HG03280 (cell line): ENCODE measurements around the gene PHKB.

Source experiments
- ATAC-seq: cut with Tn5 transposase; IDR thresholded peaks from one replicate; pipeline ENCODE4 v1.9.1; 2021; ENCODE audit warnings: mild to moderate bottlenecking, moderate library complexity; ENCODE audit not compliant: unreplicated experiment

PHKB gene

DNA sequence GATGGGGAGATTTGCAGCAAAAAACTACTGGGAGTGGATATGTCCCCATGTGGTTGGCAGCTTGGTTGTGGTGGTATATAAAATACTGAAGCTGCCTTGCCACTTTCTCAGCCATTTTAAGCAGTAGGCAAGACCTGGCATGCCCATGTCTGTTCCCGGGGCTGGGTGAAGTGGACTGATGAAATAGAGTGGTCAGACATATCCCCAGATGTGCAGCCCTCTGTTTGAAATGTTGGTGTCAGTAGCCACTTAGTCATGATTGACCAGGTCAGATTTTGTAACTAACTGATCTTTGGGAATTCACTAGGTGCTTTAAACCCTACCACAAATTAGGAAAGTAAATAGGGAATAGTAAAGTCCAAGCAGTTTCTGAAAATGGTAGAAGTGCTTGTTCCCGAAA lies 151.6 kb downstream of the PHKB start:
- no peak for ATAC-seq

DNA sequence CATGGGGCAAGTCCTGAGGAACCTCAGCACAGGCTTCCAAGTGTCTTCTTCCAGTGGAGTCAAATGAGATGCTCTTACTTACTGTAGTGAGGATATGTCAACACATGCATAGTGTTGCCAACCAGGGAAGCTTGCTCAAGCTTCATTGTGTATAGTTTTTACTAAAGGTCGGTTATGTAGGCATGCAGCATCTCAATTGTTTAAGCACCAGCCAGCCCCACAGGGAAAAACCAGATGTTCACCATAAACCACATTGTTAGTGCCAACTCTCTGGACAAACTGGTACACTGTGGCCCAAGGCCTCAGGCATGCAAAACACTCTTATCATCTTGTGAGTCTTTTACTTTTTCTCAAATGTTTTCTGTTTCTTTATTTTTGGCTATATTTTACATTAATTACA lies 152.1 kb downstream of the PHKB start:
- ATAC-seq = no peak

DNA sequence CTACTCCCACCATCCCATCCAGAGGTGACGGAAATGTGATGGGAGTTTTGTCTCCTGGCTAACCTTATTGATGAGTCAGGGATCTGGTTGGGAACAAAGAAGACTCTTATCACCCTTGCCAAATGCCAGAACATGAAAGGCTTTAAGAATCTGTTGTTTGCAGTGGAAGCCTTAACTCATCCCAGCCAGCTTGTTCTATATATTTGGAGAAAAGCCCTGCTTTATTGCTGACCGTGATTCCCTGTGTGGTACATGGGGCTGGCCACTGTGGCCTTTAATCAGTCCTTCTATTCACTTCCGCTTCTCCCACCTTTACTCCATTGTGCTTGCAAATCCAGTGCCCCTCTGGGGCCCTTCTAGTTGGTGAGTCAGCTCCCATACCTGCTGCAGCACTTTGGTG lies 156.6 kb downstream of the PHKB start:
- ATAC-seq = no peak

DNA sequence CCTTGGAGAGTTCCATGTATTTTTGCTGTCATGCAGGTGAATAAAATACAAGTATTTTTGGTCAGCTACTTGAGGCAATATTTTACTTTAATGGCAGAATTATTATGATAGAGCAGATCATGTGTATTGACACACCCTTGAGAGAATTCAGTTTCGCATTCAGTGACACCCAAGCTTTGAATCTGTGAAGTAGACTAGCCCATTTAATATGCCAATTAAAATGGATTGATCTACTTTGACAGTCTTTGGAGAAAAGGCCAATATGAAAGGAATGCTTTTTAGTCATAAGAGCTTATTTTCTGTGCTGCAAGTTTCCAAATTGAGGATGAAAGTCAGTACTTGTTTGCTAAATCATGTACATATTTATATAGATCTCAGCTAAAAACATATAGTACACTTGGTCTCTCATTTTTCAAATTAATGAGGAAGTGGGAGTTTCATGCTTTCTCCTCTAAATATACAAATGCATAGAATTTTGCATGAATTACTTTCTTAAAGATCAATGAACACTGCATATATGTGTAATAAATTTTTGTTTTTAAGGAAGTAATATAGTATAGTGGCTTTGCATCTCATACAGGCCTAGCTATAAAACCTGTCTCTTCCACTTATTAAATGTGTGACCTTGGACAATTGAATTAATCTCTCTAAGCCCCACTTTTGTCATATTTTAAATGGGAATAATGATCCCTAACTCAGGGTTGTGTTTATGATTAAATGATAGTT lies 161.5 kb downstream of the PHKB start:
- no peak for ATAC-seq

DNA sequence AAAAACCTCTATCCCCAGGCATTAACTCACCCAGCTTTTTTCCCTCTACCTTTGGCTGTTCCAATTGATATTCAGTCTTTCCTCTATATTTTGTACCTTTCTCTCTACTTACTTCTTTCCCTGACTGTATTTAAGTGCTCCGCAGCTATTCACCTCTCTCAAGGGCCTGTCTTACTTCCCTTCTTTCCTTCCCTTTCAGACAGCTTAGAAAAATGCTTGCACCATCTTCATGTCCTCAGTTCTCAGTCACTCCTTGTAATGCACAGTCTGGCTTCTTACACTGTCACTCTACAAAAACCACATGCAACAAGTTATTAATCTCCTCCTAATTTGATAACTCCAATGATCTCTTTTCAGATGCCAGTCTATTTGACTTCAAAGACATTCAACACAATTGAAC lies 163.4 kb downstream of the PHKB start:
- no peak for ATAC-seq

DNA sequence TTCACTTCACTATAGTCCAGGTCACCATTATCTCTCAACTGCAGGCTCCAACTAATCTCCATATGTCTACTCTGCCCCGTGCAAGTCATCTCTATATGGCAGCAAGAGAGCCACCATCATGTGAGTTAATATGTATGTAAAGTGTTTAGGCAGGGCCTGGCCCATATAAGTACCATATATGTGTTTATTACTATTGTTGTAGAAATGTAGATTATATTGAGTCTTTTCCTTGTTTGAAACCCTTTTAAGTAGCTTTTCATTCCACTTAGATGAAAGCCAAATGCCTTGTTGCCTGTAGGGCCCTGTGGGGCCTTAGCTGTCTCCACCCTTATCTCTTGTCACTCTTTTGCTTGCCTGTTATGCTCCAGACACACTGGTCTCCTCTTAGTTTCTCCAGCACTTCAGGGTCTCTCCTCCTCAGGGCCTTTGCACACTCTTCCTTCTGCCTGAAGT lies 164.0 kb downstream of the PHKB start:
- ATAC-seq = no peak

DNA sequence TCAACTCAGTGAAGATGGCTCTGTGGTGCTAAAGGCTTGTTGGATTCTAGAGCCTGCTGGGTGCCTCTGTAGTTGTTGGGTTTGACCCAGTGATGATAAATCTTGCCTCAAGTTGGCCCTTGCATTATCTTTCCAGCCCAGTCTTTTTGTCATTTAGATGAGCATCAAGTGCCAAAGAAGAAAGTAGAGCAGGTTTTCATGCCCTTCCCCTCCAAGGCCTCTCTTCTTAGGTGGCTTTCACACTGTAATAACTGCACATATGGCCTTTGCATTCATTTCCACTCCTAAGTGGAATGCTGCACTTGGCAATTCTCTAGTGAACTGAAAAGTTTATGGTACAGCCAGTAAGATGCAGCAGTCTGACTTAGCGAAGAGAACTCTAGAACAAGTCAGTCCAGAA lies 165.1 kb downstream of the PHKB start:
- ATAC-seq = no peak

DNA sequence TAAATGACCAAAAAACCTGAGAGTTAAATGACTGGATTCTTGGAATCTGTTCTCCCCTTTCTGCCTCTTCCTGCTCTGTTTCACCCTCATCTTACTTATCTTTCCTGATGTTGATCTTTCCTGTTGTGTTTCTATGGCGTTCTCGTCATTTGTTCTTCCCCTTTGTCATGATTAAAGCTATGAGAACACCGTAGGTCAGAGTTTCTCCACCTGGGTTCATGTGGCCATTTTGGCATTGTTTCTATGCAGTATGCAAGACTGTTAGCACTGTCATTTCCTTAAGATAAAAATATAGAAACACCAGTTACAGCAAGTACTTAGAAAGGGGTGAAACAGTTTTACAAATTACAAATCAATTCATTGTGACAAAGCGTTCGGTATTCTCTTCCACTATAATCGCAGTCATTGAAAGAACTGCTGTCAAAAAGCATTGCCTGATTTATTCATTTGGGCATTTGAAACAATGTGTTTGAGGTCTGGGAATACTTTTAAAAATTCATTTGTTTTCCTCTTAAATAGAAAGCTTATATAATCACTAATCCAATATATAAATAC lies 166.0 kb downstream of the PHKB start:
- no peak for ATAC-seq

DNA sequence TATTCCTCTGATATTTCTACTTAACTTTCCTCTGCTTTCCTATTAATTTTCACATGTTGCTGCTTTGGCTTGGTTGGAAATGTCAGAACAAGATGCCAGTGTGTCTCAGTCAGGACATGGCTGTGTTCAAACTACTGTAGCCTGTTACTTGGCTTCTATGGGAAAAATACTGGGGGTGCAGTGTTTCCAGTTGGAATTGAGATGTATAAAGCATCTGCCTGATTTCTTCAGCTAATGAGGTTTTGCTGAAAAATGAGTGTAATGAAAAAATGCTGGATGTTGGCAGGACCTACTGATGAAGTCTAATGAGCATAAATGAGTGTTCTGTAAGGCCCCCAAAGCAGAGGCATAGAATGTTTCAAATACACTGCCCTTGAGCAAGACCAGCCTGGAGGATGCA lies 166.6 kb downstream of the PHKB start:
- no peak for ATAC-seq

DNA sequence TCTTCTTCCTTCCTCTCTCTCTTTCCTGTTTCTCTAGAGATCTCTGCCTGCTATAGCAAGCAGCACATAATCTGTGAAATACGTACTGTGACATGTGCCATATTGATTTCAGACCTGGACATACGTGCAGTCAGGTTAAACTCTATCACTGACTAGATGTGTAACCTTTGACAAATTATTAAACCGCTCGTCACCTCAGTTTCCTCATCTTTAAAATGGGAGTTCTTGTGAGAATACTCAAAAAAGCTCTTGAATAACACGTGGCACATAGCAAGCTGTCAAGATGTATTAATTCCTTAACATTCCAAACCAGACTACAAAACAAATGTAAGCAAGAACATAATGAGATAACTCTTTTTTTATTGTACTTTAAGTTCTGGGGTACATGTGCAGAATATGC lies 170.0 kb downstream of the PHKB start:
- ATAC-seq = no peak

DNA sequence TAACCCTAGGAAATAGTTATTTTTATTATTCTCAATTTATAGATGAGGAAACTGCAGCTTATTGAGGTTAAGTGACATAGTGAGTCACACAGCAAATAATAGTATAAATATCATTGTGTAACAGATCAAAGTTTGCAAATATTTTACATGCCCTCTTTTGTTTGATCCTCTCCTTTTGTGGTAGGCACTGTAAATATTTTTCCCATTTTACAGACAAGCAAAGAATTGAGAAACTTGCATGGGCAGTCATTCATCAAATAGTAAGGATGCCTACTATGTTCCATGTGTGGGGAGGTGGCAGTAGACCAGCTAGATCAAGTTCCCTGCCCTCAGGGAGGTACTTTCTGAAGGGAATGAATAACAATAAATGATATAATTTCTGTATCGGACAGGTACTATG lies 173.0 kb downstream of the PHKB start:
- ATAC-seq = no peak

DNA sequence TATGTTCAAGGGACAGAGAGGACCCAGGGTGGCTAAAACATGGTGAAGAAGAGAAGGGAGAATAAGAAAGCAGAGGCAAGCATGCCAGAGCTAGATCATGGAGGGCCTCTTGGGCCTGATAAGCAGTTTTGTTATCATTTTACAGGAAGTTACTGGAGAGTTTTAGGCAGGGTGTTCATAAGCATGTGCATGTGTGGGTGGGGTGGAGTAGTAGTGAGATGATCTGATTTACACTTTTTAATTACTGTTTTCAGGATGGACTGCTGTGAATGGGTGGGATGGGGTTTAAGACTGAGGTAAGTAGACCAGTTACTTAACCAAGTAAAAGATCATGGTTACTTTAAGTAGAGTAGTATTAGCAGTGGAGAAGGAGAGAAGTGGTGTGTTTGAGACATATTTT lies 173.6 kb downstream of the PHKB start:
- ATAC-seq = no peak

DNA sequence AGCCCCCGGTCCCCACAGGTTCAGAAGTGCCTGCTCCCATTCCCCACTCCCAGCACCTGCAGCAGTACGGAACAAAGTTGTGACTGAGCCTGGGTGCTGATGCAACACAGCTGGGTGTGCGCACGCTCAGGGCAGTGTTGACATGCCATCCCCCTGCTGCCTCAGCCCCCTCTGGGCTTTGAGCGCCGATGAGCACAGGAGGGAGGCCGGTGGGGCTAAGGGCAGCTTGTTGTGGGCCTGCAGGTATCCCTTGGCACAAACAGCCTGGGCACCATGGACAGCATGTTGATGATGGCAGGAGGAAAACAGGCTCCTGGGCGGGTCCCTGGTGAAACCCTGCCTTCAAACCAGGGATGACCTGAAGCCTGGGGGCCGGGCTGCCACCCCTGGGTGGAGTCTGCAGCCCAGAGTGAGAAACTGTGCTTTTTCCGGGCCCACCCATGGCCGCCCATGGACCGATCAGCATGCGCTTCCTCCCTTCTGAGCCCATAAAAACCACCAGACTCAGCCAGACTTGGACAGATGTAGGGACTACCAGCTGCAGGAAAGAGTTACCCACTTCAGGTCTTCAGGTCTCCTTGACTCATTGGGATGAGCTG lies 175.5 kb downstream of the PHKB start:
- no peak for ATAC-seq

DNA sequence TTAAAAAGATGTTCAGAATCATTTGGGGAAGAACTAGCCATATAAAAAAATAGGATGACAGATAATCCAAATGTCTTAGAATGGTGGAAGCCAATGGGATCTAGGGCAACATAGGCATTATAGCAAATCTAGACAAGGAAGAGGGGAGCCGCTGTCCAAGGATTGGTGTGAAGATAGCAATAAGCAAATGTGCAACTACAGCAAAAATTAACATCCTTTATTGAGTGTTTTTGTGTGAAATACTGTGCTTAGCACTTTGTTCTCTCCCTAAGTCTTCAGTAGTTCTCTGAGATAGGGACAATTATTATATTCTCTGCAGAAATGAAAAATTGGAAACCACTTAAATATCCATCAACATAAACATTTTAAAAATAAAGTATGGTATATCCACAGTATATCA lies 177.0 kb downstream of the PHKB start:
- ATAC-seq = no peak

DNA sequence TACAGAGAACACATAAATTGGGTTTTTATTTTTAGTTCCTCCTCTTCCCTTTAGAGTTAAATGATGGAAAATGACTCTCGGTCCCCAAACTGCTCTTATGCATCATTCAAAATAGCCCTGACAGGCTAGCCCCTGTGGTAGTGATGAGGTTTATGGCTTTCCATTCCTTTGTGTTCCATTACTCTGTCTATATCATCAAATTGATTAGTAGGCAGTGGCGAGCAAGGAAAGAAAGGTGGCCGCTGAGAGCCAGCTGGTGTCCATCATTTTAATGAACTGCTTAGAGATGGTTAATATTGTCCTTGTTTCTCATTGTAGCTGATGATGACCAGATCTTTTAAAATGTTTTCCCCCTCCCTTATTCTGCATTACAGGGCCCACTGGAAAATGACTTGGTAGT lies 179.5 kb downstream of the PHKB start:
- no peak for ATAC-seq

DNA sequence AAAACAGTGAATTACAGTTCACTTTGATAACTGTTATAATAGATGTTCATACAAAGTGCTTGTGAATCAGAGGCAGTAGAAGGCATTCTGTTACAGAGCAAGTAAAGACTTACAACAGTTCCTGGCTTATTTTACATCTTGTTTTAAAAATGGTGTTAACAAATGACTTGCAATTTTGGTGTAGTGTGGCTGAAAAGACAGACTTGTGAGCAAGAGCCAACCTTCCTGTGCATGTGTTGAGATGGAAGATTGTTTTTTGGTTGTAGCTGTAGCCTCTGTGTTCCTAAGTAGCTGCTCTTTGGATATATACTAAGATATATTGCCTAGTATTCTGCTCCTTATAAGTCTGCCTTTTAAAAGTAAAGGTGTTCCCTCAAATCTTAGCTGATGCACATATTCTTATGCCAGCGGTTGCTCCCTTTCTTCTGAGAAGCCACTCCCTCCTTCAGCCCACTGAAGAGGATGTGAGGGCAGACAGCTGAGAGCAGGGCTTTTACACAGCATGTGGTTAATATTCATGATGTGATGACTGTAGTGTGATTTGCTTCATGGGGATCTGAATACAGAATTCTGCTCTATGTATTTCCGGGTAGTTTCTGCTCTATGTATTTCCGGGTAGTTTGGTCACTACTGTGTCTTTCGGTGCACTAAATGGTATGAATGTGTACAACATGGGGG lies 182.3 kb downstream of the PHKB start:
- no peak for ATAC-seq

DNA sequence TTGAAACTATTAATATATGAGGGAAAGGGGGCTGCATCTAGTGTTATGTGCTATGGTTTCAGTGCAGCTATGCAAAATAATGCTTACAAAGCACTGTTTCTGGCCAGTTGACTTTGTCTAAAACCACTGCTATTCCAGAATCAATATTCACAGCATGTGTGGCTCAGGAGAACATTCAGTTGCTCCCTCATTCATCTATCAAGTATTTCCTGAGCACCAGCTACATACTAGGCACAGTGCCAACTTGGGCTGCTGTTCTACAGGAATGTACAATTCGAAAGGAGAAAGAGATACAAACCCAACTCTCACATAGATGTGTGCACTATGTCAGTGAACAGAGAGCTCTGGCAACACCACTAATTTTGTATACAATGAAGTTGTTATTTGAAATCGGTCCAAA lies 183.0 kb downstream of the PHKB start:
- ATAC-seq = no peak

DNA sequence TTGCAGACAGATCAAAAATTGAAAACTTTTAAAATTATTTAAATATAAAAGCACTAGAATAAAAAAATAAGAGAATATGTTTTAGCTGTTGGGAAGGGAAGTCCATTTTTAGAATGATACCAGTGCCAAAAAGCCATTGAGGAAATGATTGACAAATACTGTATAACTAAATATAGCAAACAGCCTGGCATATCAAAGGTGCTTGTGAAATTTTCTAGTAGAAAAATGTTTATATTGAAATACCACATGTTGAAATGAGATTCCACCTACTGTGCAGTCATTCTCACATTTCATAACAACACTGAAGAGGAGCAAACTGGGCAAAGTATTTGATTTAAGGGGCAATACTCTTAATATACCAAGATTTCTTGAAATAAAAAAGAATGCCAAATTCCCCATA lies 183.5 kb downstream of the PHKB start:
- ATAC-seq = no peak

DNA sequence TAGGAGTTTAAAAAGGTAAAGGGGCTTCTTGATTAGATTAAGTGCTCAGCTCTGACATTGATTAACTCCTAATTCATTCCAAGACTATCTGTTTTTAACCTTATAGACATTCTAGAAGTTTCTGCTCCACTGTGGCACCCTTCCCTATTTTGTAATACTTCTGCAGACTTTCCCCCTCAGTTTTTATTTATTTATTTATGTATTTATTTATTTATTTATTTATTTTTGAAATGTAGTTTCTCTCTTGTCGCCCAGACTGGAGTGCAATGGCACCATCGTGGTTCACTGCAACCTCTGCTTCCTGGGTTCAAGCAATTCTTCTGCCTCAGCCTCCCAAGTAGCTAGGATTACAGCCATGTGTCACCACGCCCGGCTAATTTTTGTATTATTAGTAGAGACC lies 185.8 kb downstream of the PHKB start:
- no peak for ATAC-seq

DNA sequence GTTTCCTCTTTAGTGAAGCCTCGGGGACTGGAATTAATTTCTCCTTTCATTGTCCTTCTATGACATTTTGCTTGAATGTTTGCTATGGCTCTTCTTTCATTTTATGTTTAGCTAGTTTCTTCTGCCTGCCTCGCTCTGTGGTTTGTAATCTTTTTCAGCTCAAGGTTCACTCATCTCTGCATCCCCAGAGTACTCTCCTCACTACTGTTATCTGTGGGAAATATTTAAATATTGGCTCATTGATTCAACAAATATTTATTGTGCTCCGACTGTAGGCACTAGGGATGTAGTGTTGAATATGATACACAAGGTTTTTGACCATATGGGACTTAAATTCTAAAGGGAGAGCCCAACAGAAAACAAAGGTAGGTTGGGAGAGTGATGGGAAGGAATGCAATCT lies 195.9 kb downstream of the PHKB start:
- no peak for ATAC-seq

DNA sequence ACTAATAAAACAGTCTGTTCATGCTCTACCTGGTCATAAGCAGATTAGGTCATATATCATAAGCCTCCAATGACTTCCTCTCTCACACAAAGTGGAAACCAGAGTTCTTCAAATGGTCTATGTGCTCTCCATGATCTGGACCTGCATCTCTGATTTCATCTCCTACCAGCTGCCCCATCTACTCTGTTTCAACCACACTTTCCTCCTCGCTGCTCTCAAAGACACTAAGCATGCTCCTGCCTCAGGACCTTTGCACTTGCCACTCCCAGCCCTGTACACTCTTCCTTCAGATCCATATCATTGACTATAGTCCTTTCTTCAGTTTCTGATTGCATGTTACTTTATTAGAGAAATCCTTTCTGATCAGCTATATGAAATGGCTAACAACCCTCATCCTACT lies 196.8 kb downstream of the PHKB start:
- no peak for ATAC-seq

DNA sequence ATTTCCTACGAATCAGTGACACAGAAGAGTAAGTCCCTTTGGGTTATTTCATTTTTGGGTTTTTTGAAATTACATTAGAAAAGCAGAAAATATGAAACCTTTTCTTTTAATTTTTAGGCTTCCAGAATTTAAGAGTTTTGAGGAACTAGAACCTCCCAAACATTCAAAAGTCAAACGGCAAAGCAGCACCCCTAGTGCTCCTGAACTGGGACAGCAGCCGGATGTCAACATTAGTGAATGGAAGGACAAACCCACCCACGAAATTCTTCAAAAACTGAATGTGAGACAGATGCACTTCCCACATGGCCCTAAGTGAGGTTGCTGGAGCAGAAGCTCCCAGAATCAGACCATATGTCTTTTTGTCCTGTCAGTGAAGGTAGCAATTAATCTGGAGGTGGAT lies 199.4 kb downstream of the PHKB start:
- ATAC-seq = no peak
